22Rv1 (cell line): ENCODE data around the gene LRSAM1.

Experiments
- H3K27ac ChIP-seq: fragments of 450-650 bp; 2 replicates; pipeline ENCODE4 v1.5.1; 2017
- ZFX ChIP-seq: fragments of 450-650 bp; IDR thresholded peaks from 2 replicates; pipeline ENCODE4 v1.6.1; 2017; ENCODE audit warnings: antibody characterized with exemption, borderline replicate concordance
- TF ChIP-seq, protein P1 (sequence below): fragments of 450-650 bp; IDR thresholded peaks from 2 replicates; pipeline ENCODE4 v1.5.1; 2017; ENCODE audit warnings: mild to moderate bottlenecking

The LRSAM1 gene

DNA sequence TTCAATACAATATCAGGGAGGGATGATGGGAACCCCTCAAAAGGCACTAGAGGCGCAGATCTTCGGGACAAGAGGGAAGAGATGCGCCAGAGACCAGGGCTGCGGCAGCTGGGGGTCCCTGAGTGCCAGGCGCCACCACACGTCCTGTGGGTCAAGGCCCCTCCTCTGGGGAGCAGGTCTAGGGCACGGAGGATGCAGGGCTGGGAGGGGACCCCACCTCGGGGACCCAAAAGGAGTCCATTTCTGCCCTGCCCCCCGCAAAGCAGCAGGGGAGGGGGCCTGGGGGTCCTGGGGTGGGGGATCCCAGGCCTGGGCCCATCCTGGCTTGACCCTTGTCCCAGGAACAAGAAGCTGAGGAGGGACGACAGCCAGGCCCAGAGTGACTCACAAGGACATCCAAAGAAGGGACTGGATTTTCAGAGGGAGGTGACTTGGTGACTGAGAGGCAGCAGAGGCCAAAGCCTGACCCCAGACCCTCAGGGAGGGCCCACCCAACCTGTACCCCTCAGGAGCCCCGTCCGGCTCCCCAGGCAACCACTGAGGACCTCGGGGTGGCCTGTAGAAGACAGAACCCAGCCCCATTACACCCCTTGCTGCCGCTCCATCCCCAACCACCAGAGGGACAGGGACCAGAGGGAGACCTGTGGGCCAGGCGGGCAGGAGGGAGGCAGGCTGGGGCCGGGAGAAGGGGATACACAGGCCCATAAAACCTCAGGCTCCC lies 54.2 kb downstream of the LRSAM1 start:
- H3K27ac ChIP-seq, result peak overlapping the region; percentile 10; the same call in 1 of the 2 replicates

DNA sequence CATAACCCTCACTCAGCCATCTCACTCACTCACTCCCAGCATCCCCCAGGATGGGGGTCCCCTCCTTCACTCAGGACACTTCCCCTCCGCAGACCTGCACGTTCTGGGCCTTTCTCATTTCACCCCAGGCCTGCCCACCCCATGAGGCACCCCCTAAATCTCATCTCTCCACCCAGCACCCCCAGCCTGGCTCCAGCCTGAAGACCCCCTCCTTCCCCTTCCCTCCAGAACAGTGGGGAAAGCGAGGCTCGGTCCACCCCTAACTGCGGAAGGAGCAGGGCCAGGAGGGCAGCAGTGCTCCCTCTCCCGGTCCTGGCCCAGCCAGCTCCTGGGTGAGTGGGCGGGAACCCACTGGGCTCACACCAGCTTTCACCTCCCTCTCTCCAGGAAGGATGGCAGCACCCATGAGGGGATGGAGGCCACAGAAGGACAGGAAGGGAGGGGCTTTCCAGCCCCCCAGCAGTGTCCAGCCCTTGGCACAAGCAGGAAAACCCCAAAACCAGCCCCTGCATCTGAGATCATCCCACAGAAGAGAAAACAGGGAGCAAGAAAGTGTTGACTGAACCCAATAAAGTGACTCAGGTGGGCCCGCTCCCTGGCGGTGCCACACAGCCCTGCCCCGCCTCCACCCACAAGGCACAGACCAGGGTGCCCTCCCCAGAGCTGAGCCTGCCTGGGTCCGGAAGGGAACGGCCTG lies 55.0 kb downstream of the LRSAM1 start:
- no peak overlapping the region for H3K27ac ChIP-seq
- TF ChIP-seq, protein P1, sequence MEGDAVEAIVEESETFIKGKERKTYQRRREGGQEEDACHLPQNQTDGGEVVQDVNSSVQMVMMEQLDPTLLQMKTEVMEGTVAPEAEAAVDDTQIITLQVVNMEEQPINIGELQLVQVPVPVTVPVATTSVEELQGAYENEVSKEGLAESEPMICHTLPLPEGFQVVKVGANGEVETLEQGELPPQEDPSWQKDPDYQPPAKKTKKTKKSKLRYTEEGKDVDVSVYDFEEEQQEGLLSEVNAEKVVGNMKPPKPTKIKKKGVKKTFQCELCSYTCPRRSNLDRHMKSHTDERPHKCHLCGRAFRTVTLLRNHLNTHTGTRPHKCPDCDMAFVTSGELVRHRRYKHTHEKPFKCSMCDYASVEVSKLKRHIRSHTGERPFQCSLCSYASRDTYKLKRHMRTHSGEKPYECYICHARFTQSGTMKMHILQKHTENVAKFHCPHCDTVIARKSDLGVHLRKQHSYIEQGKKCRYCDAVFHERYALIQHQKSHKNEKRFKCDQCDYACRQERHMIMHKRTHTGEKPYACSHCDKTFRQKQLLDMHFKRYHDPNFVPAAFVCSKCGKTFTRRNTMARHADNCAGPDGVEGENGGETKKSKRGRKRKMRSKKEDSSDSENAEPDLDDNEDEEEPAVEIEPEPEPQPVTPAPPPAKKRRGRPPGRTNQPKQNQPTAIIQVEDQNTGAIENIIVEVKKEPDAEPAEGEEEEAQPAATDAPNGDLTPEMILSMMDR, result no peak
- TF ChIP-seq ZFX, result no peak

More for the DNA sequence above, 54.2 kb downstream of the LRSAM1 start:
- TF ChIP-seq, protein P1, result peak; percentile 25; the same call in 1 of the 2 replicates
- no peak for TF ChIP-seq ZFX

DNA sequence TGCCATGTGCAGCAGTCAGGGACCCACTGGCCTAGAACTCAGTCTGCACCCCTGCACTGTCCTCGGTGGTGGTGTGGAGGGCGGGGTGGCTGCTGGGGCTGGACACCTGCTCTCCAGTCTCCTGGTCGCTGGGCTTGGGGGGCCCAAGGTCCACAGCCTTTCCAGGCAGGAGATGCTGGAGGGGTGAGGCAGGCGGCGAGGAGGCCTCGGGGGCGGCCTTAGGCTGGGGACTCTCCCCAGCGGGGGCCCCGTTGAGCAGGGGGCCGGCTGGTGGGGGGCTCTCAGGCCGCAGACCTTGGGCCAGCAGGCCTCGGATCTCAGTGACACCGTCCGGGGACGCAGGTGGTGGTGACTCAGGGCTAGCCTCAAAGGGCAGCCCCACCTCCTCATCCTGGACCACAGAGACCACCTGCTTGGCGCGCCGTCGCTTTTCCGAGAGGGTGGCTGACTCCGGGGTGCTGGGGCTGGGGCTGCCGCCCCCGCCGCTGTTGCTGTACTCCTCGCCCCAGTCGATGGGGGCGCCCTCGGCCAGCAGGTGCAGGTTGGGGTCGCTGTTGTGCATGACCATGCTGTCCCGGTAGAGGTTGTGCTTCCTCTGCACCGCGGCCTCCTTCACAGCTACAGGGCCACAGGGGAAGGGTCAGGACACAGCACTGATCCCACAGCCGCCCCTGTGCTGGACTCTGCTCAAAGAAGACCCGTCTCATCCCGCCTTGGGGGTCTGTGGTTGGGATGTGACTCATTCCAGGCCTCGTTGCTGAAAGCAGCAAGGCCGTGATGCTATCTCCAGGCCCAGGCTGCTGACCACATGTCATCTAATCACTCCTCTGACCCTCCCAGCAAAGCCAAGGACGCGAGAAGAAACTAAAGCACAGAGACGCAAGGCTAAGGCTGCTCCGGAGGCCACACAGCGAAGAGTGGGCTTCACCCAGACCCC lies 55.8 kb downstream of the LRSAM1 start:
- TF ChIP-seq, protein P1, result no peak
- no peak for TF ChIP-seq ZFX
- no peak overlapping the region for H3K27ac ChIP-seq

DNA sequence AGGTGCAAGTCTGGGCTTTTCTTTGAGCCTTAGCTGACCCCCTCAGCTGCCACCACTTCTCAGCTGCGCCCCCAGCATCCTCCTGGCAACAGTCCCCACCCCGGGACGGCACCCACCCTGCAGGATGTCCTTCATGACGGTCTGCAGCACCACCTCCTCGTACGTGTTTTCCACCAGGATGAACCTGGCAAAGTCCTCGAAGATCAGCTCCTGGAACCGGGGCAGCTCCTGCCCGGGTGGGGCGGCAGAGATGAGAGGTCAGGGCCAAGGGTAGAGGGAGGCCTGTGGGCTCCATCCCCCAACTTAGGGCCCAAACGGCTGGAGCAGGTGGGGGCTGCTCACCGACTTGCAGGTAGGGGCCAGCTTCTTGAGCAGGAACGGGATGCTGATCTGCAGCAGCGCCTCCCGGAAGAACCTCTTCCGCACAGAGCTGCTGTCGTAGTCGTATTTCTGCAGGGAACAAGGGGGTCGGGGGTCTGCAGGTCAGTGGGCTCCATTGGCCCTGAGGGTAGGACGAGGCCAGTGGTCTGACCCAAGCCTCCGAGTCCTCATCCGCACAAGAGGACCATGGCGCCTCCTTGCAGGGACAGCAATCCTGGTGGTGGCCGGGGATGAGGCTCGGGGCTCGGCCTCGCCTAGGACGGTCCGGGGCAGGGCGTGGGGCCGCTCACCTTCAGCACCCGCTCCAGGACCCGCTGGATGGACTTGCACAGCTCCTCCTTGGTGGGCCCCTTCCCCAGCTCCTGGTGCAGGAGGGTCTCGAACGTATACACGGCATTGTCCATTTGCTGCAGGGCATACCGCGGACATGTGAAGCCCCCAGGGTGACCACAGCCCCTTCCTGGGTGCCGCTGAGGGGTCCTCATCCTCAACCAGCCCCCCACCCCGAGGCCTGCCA lies 56.7 kb downstream of the LRSAM1 start:
- no peak overlapping the region for H3K27ac ChIP-seq
- TF ChIP-seq, protein P1, result no peak
- TF ChIP-seq ZFX, result no peak

DNA sequence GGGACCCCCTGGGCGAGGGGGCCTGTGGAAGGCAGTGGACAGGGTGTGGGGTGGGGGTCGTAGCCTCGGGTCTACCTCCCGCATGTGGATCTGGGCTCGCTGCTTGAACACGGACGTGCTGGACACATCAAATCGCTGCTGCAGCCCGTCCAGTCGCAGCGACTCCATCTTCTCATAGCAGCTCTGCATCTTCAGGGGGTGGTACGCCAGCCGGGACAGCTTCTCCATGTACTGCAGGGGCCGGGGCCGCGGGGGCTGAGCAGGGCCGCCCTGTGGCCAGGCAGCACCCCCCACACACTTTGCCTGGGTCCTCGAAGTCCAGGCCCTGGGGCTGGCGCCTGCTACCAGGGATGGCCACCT lies 57.6 kb downstream of the LRSAM1 start:
- H3K27ac ChIP-seq, result no peak overlapping the region
- no peak for TF ChIP-seq ZFX
- TF ChIP-seq, protein P1, result no peak

DNA sequence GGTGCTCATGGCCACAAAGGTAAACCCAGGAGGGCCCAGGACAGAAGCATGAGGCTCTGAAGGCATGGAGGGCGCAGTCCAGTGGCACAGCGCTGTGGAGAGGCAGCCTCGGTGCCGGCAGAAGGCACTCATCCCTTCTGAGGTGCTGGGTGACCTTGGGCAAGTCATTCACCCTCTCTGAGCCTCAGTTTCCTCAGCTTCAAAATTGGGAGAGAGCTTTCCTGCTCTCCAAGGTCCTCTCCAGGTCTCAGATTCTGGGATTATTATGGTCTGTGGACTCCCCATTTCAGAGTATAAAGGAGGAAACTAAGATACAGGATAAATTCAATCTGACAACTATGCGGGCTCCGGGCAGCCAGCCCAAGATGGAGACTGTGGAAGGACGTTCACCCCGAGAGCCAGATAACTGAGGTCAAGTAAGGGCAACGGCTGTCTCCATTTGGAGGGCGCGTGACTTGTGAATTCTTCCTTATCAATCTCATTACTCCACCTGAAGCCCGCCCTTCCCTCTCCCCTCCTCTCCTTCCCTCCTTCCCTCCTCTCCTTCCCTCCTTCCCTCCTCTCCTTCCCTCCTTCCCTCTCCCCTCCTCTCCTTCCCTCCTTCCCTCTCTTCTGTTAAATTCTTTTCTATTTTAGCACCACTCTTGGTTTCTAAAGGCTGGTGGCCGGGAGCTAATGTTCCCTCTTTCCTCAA lies 58.1 kb downstream of the LRSAM1 start:
- H3K27ac ChIP-seq, result no peak overlapping the region
- no peak for TF ChIP-seq ZFX
- TF ChIP-seq, protein P1, result no peak
